Heart left ventricle (tissue), 16 donors: ENCODE results near the gene SMOC2. TPM values are rescaled to one million over a fixed set of nuclear protein-coding genes. Genes with fewer than 3 reads are reported as not detected.

Experiments
- ATAC-seq, 4 donors: fragments of 200-7000 bp; cut with Tn5 transposase; one replicate each; pipeline ENCODE4 v1.9.1; 2020 to 2022; ENCODE audit warnings: moderate library complexity in 4 of 4, mild to moderate bottlenecking in 3 of 4, moderate number of reproducible peaks in 1 of 4
- DNase-seq, 5 donors: peaks; one replicate each; pipeline ENCODE4 v3.0.0-alpha.2; 2020
- H3K27ac ChIP-seq, 12 donors: fragments of 200-600 bp; sonication (generic) in 4 of 12; one replicate each; pipeline versions ENCODE4 v1.5.0 to v1.8.0; 2016 to 2022; ENCODE audit warnings: mild to moderate bottlenecking in 2 of 12
- H3K27me3 ChIP-seq, 9 donors: fragments of 200-600 bp; sonication (generic) in 2 of 9; one replicate each; pipeline versions ENCODE4 v1.5.1 to v1.8.0; 2016 to 2022; ENCODE audit warnings: mild to moderate bottlenecking in 3 of 9
- H3K36me3 ChIP-seq, 9 donors: fragments of 200-600 bp; sonication (generic) in 2 of 9; one replicate each; pipeline versions ENCODE4 v1.5.0 to v1.8.0; 2018 to 2022; ENCODE audit warnings: mild to moderate bottlenecking in 2 of 9
- H3K4me1 ChIP-seq, 12 donors: fragments of 200-600 bp; sonication (generic) in 4 of 12; one replicate each; pipeline versions ENCODE4 v1.5.0 to v1.8.0; 2016 to 2022; ENCODE audit warnings: mild to moderate bottlenecking in 3 of 12
- H3K4me3 ChIP-seq, 12 donors: fragments of 200-600 bp; sonication (generic) in 4 of 12; one replicate each; pipeline versions ENCODE4 v1.5.0 to v1.8.0; 2017 to 2022; ENCODE audit warnings: mild to moderate bottlenecking in 9 of 12, moderate library complexity in 4 of 12
- H3K9me3 ChIP-seq, 12 donors: fragments of 200-600 bp; sonication (generic) in 4 of 12; one replicate each; pipeline versions ENCODE4 v1.5.0 to v1.8.0; 2016 to 2022; ENCODE audit warnings: mild to moderate bottlenecking in 1 of 12
- POLR2A ChIP-seq, 2 donors: fragments of 450-650 bp; IDR thresholded peaks; one replicate each; pipeline ENCODE4 v1.6.1; 2017; ENCODE audit warnings: antibody characterized with exemption in 2 of 2, mild to moderate bottlenecking in 2 of 2, moderate library complexity in 2 of 2
- WGBS, 4 donors: extraction: QIAGEN DNeasy Blood & Tissue Kit in 2 of 4; methylation state at CpG; one replicate each; pipeline versions ENCODE4 v1.1.5 to v1.1.7; 2013 to 2018; 5-methylcytosine and 5-hydroxymethylcytosine counted together
- intact Hi-C, 10 donors: fragments of 100-400 bp; cut with DNase I; formaldehyde crosslinking; loops; one replicate each; pipeline versions ENCODE4 v1.11.1 to v1.14.2; 2022
- polyA plus RNA-seq, 2 donors: library from polyadenylated mRNA; stranded (reverse); fragments of 200-250 nt; gene quantifications; one replicate each; pipeline ENCODE4 v1.2.3, GENCODE V29; 2013
- total RNA-seq, 9 donors: library from RNA; depleted of rRNA in 2 of 9; stranded (reverse); fragments of >200 nt in 2 of 9; fragmentation: NEBNext Ultra II Directional in 3 of 9; extraction: Animal tissue kit (Norgen Biotek cat#: 25700) in 3 of 9; gene quantifications; one replicate each; pipeline versions ENCODE4 v1.1.0 to v1.2.4, GENCODE V29; 2016 to 2023
- TF ChIP-seq, protein P1 (sequence below), 12 donors: fragments of 200-600 bp; sonication (generic) in 4 of 12; IDR thresholded peaks; one replicate each; pipeline versions ENCODE4 v1.5.0 to v1.8.0; 2018 to 2022; ENCODE audit warnings: antibody characterized with exemption in 12 of 12, mild to moderate bottlenecking in 5 of 12
- donor health status: ischemic (EF 13 %, LVEDD 7.1; RV severe dilation, severe dysfunction).
- donor health status: healthy with polysubstance abuse.
- donor health status: DM: no; HTN: yes; CAD: no.
- donor health status: DM: no; HTN: no; CAD: no.
- donor health status: ischemic (EF 25% LVEDD 6.9; RV normal size, moderate dysfunction).
- donor health status: ischemic (EF 25% LVEDD 5.7; RV mildly dilated, moderate dysfunction).
- donor health status: healthy.
- donor health status: DM: yes; HTN: yes; CAD: no.
- donor health status: ischemic (EF 35%, LVEDD 5.7; RV mildly dilated, moderate dysfunction).
- donor health status: nonischemic (EF 11% LVEDD 7.7; RV severe dilation, severe dysfunction).
- donor health status: DM: yes; HTN: yes; CAD: no.
- donor health status: PGD.
- donor health status: ischemic (EF 29% LVEDD 5.4; RV normal size, mild dysfunction).
- donor health status: nonischemic (EF 23%, LVEDD 6.1; RV moderate dilation, normal function).

SMOC2 gene
- total and polyA plus RNA-seq, 11 donors: 5.9 to 44.2 (median 15.7) TPM

DNA sequence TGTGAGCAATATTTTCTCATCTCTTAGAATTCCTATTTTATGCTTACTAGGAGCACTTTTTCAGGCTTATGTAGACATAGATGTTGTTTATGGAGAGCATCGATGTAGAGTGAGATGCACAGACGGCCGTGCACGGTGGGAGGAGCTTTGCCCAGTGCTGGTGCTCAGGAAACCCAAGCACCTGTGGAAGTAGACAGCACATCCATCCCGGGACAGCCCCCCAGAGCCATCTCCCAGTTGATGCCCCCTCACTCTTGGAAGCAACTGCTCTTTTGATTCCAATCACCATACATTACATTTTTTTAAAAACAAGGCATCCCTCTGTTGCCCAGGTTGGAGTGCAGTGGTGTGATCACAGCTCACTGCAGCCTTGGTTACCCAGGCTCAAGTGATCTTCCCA is 143.7 kb downstream of the SMOC2 start:
- Histone ChIP-seq H3K27me3 (no peaks in the 10 kb centered on the region), H3K4me1 (peaks cover 0 to 4% (median 0%) of the 10 kb centered on the region in 12 donors), H3K4me3 (no peak overlapping the region), H3K36me3 (no peaks in the 10 kb centered on the region), H3K9me3 (peaks cover 0 to 5% (median 0%) of the 10 kb centered on the region in 12 donors), H3K27ac (peak overlapping the region in 1 of 12 donors; percentile 11)
- intact Hi-C loops: no loop called here
- TF ChIP-seq, protein P1, sequence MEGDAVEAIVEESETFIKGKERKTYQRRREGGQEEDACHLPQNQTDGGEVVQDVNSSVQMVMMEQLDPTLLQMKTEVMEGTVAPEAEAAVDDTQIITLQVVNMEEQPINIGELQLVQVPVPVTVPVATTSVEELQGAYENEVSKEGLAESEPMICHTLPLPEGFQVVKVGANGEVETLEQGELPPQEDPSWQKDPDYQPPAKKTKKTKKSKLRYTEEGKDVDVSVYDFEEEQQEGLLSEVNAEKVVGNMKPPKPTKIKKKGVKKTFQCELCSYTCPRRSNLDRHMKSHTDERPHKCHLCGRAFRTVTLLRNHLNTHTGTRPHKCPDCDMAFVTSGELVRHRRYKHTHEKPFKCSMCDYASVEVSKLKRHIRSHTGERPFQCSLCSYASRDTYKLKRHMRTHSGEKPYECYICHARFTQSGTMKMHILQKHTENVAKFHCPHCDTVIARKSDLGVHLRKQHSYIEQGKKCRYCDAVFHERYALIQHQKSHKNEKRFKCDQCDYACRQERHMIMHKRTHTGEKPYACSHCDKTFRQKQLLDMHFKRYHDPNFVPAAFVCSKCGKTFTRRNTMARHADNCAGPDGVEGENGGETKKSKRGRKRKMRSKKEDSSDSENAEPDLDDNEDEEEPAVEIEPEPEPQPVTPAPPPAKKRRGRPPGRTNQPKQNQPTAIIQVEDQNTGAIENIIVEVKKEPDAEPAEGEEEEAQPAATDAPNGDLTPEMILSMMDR (IDR thresholded peaks at IDR 0.05): no peak
- no peak for TF ChIP-seq POLR2A (IDR thresholded peaks at IDR 0.05)
- ATAC-seq: no peak
- DNase-seq: no peak
- WGBS, 4 donors: 74 to 94% (median 84%) methylated on average over 5 of the region's 5 CpGs

DNA sequence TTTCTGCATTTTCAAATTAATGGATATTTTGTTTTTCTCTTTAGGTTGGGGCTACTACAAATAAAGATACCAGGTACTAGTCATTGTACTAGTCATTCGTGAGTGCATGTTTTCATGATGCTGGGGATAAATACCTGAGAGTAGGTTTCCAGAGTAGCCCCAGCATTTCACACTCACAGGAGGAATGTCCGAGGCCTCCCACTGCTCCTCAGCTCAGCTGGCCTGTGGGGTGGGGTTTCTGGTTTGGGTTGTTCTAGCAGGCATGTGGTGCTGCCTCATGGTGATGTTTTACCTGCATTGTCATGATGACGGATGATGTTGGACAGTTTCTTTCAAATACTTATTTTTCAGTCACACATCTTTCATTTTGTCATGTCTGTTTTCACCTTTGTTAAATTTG is 144.5 kb downstream of the SMOC2 start:
- peaks cover 0 to 5% (median 0%) of the 10 kb centered on the region in 12 donors for H3K9me3 ChIP-seq
- 69 to 79% (median 77%) methylated on average over 3 of the region's 3 CpGs for WGBS, 4 donors
- H3K4me3 ChIP-seq: no peak overlapping the region
- no peak for ATAC-seq
- no peaks in the 10 kb centered on the region for H3K27me3 ChIP-seq
- peaks cover 0 to 4% (median 0%) of the 10 kb centered on the region in 12 donors for H3K4me1 ChIP-seq
- H3K36me3 ChIP-seq: no peaks in the 10 kb centered on the region
- no peak for TF ChIP-seq POLR2A (IDR thresholded peaks at IDR 0.05)
- TF ChIP-seq, protein P1 (IDR thresholded peaks at IDR 0.05): no peak
- DNase-seq: no peak
- intact Hi-C loops: no loop called here
- no peak overlapping the region for H3K27ac ChIP-seq

DNA sequence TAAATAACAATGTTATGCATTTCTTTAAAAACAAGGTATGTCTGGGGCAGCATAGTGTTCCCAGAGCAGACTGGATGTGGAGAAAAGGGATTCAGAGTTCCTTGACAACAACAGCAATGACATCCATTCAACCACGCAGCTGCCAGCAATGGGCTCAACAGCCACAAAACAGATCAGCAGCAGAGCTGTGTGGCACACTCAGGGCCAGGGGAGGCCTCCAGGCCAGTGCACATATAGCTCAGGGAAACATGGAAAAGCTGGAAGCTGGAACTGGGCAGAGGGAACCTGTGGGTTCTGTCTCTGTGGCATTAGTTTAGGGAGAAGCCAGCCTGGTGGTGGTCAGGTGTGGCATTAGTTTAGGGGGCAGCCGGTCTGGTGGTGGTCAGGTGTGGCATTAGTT is 148.3 kb downstream of the SMOC2 start:
- Histone ChIP-seq H3K36me3 (no peaks in the 10 kb centered on the region), H3K9me3 (peaks cover 0 to 5% (median 0%) of the 10 kb centered on the region in 12 donors), H3K4me3 (no peak overlapping the region), H3K27me3 (no peaks in the 10 kb centered on the region), H3K27ac (no peak overlapping the region), H3K4me1 (no peaks in the 10 kb centered on the region)
- no peak for DNase-seq
- no peak for ATAC-seq
- TF ChIP-seq POLR2A (IDR thresholded peaks at IDR 0.05): no peak
- TF ChIP-seq, protein P1 (IDR thresholded peaks at IDR 0.05): no peak
- intact Hi-C loops: no loop called here
- 87 to 92% (median 89%) methylated on average over 2 of the region's 2 CpGs for WGBS, 4 donors

DNA sequence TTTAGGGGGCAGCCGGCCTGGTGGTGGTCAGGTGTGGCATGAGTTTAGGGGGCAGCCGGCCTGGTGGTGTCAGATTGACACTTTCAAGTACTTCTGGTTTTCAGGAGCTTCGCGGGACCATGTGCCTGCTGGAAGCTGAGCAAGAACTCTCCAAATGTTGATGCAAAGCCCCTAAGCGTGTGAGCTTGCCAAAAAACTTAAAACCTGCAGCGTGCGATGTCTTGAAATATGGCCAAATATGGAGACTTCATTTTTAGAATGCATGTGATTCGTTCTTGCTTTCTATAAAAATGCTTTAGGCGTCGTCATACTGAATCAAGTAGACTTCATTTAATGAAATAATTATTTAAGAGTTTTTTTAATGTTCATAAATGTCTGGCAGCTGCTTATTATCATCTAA is 149.4 kb downstream of the SMOC2 start:
- Histone ChIP-seq H3K4me3 (no peak overlapping the region), H3K9me3 (peaks cover 0 to 5% (median 0%) of the 10 kb centered on the region in 12 donors), H3K36me3 (no peaks in the 10 kb centered on the region), H3K27ac (no peak overlapping the region), H3K27me3 (no peaks in the 10 kb centered on the region), H3K4me1 (no peaks in the 10 kb centered on the region)
- WGBS, 4 donors: 74 to 85% (median 78%) methylated on average over 9 to 10 of the region's 10 CpGs
- no peak for DNase-seq
- TF ChIP-seq, protein P1 (IDR thresholded peaks at IDR 0.05): no peak
- TF ChIP-seq POLR2A (IDR thresholded peaks at IDR 0.05): no peak
- no peak for ATAC-seq
- intact Hi-C loops: no loop called here
